ENCODE results near the gene SH3RF2. TPM values are rescaled to one million over a fixed set of nuclear protein-coding genes. Genes with fewer than 3 reads are reported as not detected.
A peak's percentile ranks its signal among the peaks of the same experiment; 100 is the strongest.

The SH3RF2 gene
- total and polyA plus RNA-seq, 4 donors: 3.1 to 12.9 (median 4.1) TPM

- Histone ChIP-seq H3K27me3 (ENCODE audit: control insufficient read depth in 1 of 2, insufficient read depth in 2 of 2, low read length in 1 of 2) (no peaks in the 10 kb centered on the region), H3K4me1 (ENCODE audit: control insufficient read depth in 1 of 2, insufficient read depth in 2 of 2, low read length in 2 of 2) (peaks cover 0 to 2% of the 10 kb centered on the region in 2 donors), H3K4me3 (ENCODE audit: low read length in 2 of 2) (no peak overlapping the region), H3K36me3 (ENCODE audit: control insufficient read depth in 1 of 2, insufficient read depth in 2 of 2, low read length in 1 of 2) (peaks cover 0 to 2% of the 10 kb centered on the region in 2 donors), H3K27ac (ENCODE audit: low read depth in 1 of 2, low read length in 2 of 2) (no peak overlapping the region), H3K9me3 (ENCODE audit: control insufficient read depth, low read length) (no peaks in the 10 kb centered on the region)
- intact Hi-C loops (cut with DNase I): no loop called here
- DNase-seq (no peak), ATAC-seq (ENCODE audit: low FRiP score) (no peak)
- WGBS, 2 donors: 23 to 59% methylated on average over 2 of the region's 2 CpGs
Measured at GRCh38 chr5:146020100-146020499, 83.7 kb downstream of the SH3RF2 start.

DNA sequence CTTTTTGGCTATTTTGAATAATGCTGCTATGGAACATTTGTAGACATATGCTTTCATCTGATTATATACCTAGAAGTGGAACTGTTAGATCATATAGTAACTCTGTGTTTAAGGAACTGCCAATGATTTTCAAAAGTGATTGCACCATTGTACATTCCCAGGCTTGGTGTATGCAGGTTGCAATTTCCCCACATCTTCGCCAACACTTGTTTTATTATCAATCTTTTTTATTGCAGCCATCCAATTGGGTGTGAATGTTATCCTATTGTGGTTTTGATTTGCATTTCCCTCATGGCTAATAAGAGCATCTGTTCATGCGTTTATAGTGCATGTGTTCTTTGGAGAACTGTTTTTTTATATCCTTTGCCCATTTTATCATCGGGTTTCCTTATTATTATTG lies 87.7 kb downstream of the SH3RF2 start:
- H3K36me3 ChIP-seq (ENCODE audit: control insufficient read depth in 1 of 2, insufficient read depth in 2 of 2, low read length in 1 of 2): peaks cover 0 to 2% of the 10 kb centered on the region in 2 donors
- no peaks in the 10 kb centered on the region for H3K9me3 ChIP-seq (ENCODE audit: control insufficient read depth, low read length)
- no peak overlapping the region for H3K4me3 ChIP-seq (ENCODE audit: low read length in 2 of 2)
- ATAC-seq (ENCODE audit: low FRiP score): no peak
- H3K4me1 ChIP-seq (ENCODE audit: control insufficient read depth in 1 of 2, insufficient read depth in 2 of 2, low read length in 2 of 2): peaks cover 0 to 4% of the 10 kb centered on the region in 2 donors
- no peak overlapping the region for H3K27ac ChIP-seq (ENCODE audit: low read depth in 1 of 2, low read length in 2 of 2)
- 93 to 95% methylated on average over 3 of the region's 3 CpGs for WGBS, 2 donors
- intact Hi-C loops (cut with DNase I): no loop called here
- H3K27me3 ChIP-seq (ENCODE audit: control insufficient read depth in 1 of 2, insufficient read depth in 2 of 2, low read length in 1 of 2): no peaks in the 10 kb centered on the region
- no peak for DNase-seq

DNA sequence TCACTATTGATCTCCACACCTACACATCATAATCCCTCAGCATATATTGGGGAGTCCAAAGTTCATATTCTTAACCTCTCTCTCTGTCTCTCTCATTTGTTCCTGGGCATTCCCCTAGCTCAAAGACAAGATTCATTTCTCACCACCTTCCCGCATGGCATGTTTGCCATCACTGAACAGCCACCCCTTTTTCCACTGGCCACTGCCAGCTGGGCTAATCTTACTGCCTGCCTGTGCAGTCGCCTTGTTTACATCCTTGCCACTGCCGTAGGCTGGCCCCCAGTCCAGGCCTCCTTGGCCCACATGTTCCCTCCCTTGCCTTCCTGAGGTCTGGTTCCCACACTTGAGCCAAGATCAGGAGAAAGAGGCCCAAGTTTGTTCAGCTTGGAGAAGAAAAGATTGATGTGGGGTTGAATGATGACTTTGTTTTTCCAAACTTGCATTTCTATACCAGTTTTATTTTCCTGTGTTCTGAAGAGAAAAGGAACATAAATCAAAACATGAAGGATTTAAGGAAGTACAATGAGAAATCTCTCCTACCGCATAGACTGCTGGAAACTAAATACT lies 88.8 kb downstream of the SH3RF2 start:
- H3K27ac ChIP-seq (ENCODE audit: low read depth in 1 of 2, low read length in 2 of 2): no peak overlapping the region
- peak; percentile 37 for ATAC-seq (ENCODE audit: low FRiP score)
- no peaks in the 10 kb centered on the region for H3K27me3 ChIP-seq (ENCODE audit: control insufficient read depth in 1 of 2, insufficient read depth in 2 of 2, low read length in 1 of 2)
- no peak overlapping the region for H3K4me3 ChIP-seq (ENCODE audit: low read length in 2 of 2)
- no peaks in the 10 kb centered on the region for H3K9me3 ChIP-seq (ENCODE audit: control insufficient read depth, low read length)
- DNase-seq: no peak
- intact Hi-C loops (cut with DNase I): no loop called here
- peaks cover 0 to 5% of the 10 kb centered on the region in 2 donors for H3K36me3 ChIP-seq (ENCODE audit: control insufficient read depth in 1 of 2, insufficient read depth in 2 of 2, low read length in 1 of 2)
- H3K4me1 ChIP-seq (ENCODE audit: control insufficient read depth in 1 of 2, insufficient read depth in 2 of 2, low read length in 2 of 2): peaks cover 0 to 4% of the 10 kb centered on the region in 2 donors
- 51 to 53% methylated on average over 4 of the region's 4 CpGs for WGBS, 2 donors

- WGBS, 2 donors: 41 to 45% methylated on average over 1 of the region's 1 CpG
- Histone ChIP-seq H3K27me3 (ENCODE audit: control insufficient read depth in 1 of 2, insufficient read depth in 2 of 2, low read length in 1 of 2) (no peaks in the 10 kb centered on the region), H3K36me3 (ENCODE audit: control insufficient read depth in 1 of 2, insufficient read depth in 2 of 2, low read length in 1 of 2) (peaks cover 0 to 5% of the 10 kb centered on the region in 2 donors), H3K27ac (ENCODE audit: low read depth in 1 of 2, low read length in 2 of 2) (no peak overlapping the region), H3K4me1 (ENCODE audit: control insufficient read depth in 1 of 2, insufficient read depth in 2 of 2, low read length in 2 of 2) (peaks cover 0 to 4% of the 10 kb centered on the region in 2 donors), H3K9me3 (ENCODE audit: control insufficient read depth, low read length) (no peaks in the 10 kb centered on the region), H3K4me3 (ENCODE audit: low read length in 2 of 2) (no peak overlapping the region)
- intact Hi-C loops (cut with DNase I): no loop called here
- DNase-seq (no peak), ATAC-seq (ENCODE audit: low FRiP score) (no peak)
Measured at GRCh38 chr5:146025681-146026080, 89.3 kb downstream of the SH3RF2 start.

- no peak for DNase-seq
- WGBS, 2 donors: 75 to 91% methylated on average over 8 of the region's 8 CpGs
- no peak overlapping the region for H3K4me3 ChIP-seq (ENCODE audit: low read length in 2 of 2)
Measured at GRCh38 chr5:146026307-146027010, 90.1 kb downstream of the SH3RF2 start.

GRCh38 chr5:146027751-146028150 lies 91.4 kb downstream of the SH3RF2 start:
- Histone ChIP-seq H3K4me3 (ENCODE audit: low read length in 2 of 2) (no peak overlapping the region), H3K27me3 (ENCODE audit: control insufficient read depth in 1 of 2, insufficient read depth in 2 of 2, low read length in 1 of 2) (no peaks in the 10 kb centered on the region), H3K9me3 (ENCODE audit: control insufficient read depth, low read length) (no peaks in the 10 kb centered on the region), H3K4me1 (ENCODE audit: control insufficient read depth in 1 of 2, insufficient read depth in 2 of 2, low read length in 2 of 2) (peaks cover 0 to 4% of the 10 kb centered on the region in 2 donors), H3K27ac (ENCODE audit: low read depth in 1 of 2, low read length in 2 of 2) (no peak overlapping the region), H3K36me3 (ENCODE audit: control insufficient read depth in 1 of 2, insufficient read depth in 2 of 2, low read length in 1 of 2) (peaks cover 0 to 5% of the 10 kb centered on the region in 2 donors)
- intact Hi-C loops (cut with DNase I): no loop called here
- WGBS, 2 donors: 84 to 88% methylated on average over 10 of the region's 10 CpGs
- no peak for ATAC-seq (ENCODE audit: low FRiP score)
- DNase-seq: no peak

More at GRCh38 chr5:146026307-146027010, 90.1 kb downstream of the SH3RF2 start:
- intact Hi-C loops (cut with DNase I): no loop called here
- ATAC-seq (ENCODE audit: low FRiP score): no peak
- Histone ChIP-seq H3K27me3 (ENCODE audit: control insufficient read depth in 1 of 2, insufficient read depth in 2 of 2, low read length in 1 of 2) (no peaks in the 10 kb centered on the region), H3K27ac (ENCODE audit: low read depth in 1 of 2, low read length in 2 of 2) (no peak overlapping the region), H3K4me1 (ENCODE audit: control insufficient read depth in 1 of 2, insufficient read depth in 2 of 2, low read length in 2 of 2) (peaks cover 0 to 4% of the 10 kb centered on the region in 2 donors), H3K9me3 (ENCODE audit: control insufficient read depth, low read length) (no peaks in the 10 kb centered on the region), H3K36me3 (ENCODE audit: control insufficient read depth in 1 of 2, insufficient read depth in 2 of 2, low read length in 1 of 2) (peaks cover 0 to 5% of the 10 kb centered on the region in 2 donors)

DNA sequence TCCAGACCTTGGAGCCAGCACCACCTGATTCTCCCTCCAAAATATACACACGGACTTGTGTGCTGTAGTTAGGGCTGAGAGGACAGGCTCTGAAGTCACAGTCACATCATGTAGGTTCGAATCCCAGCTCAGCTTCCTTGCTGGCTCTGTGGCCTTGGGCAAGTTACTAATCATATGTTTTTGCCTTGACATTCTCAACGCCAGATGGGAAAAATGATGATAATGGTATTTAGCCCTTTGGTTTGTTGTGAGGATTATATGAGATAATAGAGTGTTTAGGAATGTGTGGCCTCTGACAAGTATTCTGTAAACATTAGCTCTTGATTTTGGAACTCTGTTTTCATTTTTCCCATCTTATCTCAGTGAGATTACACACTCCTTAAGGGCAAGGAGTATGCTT lies 96.5 kb downstream of the SH3RF2 start:
- WGBS, 2 donors: 75 to 77% methylated on average over 3 of the region's 3 CpGs
- no peak for ATAC-seq (ENCODE audit: low FRiP score)

DNA sequence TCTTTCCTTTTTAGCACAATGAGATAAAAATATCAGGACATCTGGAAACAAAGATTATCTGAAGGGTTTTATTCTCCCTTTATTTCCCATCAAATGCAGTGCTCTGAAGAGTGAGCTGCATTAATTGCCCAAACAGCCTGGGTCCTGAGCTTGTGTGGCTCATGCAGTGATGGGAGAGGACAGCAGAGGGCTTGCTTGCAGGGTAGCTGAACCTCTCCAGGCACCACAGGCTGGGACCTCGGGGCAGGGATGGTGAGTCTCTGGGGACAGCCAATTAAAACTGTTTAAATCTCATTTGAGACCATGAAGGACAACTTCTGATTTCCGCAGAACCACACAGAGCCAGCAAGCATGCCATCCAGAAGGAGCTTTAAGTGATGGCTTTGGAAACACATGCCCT lies 97.7 kb downstream of the SH3RF2 start:
- no peaks in the 10 kb centered on the region for H3K4me1 ChIP-seq (ENCODE audit: control insufficient read depth in 1 of 2, insufficient read depth in 2 of 2, low read length in 2 of 2)
- no peak overlapping the region for H3K4me3 ChIP-seq (ENCODE audit: low read length in 2 of 2)
- intact Hi-C loops (cut with DNase I): loop anchor here in 1 of 2 donors (10.0 kb wide), 1 partner anchor 99 kb away; the partner anchor contains the start of gene SH3RF2
- peaks cover 0 to 2% of the 10 kb centered on the region in 2 donors for H3K36me3 ChIP-seq (ENCODE audit: control insufficient read depth in 1 of 2, insufficient read depth in 2 of 2, low read length in 1 of 2)
- DNase-seq (no peak), ATAC-seq (ENCODE audit: low FRiP score) (no peak)
- H3K27me3 ChIP-seq (ENCODE audit: control insufficient read depth in 1 of 2, insufficient read depth in 2 of 2, low read length in 1 of 2): no peaks in the 10 kb centered on the region
- H3K27ac ChIP-seq (ENCODE audit: low read depth in 1 of 2, low read length in 2 of 2): no peak overlapping the region
- peaks cover 1% of the 10 kb centered on the region for H3K9me3 ChIP-seq (ENCODE audit: control insufficient read depth, low read length)
- 69% methylated on average over 2 of the region's 2 CpGs for WGBS, 2 donors

More for the DNA sequence above, 96.5 kb downstream of the SH3RF2 start:
- H3K4me1 ChIP-seq (ENCODE audit: control insufficient read depth in 1 of 2, insufficient read depth in 2 of 2, low read length in 2 of 2): no peaks in the 10 kb centered on the region
- intact Hi-C loops (cut with DNase I): loop anchor here in 1 of 2 donors (10.0 kb wide), 1 partner anchor 98 kb away; the partner anchor contains the start of gene SH3RF2
- H3K4me3 ChIP-seq (ENCODE audit: low read length in 2 of 2): no peak overlapping the region
- no peak for DNase-seq
- peaks cover 1% of the 10 kb centered on the region for H3K9me3 ChIP-seq (ENCODE audit: control insufficient read depth, low read length)
- H3K27ac ChIP-seq (ENCODE audit: low read depth in 1 of 2, low read length in 2 of 2): no peak overlapping the region
- H3K36me3 ChIP-seq (ENCODE audit: control insufficient read depth in 1 of 2, insufficient read depth in 2 of 2, low read length in 1 of 2): peaks cover 0 to 3% of the 10 kb centered on the region in 2 donors
- no peaks in the 10 kb centered on the region for H3K27me3 ChIP-seq (ENCODE audit: control insufficient read depth in 1 of 2, insufficient read depth in 2 of 2, low read length in 1 of 2)

GRCh38 chr5:146034605-146035004 lies 98.2 kb downstream of the SH3RF2 start:
- Histone ChIP-seq H3K4me1 (ENCODE audit: control insufficient read depth in 1 of 2, insufficient read depth in 2 of 2, low read length in 2 of 2) (no peaks in the 10 kb centered on the region), H3K27me3 (ENCODE audit: control insufficient read depth in 1 of 2, insufficient read depth in 2 of 2, low read length in 1 of 2) (no peaks in the 10 kb centered on the region), H3K27ac (ENCODE audit: low read depth in 1 of 2, low read length in 2 of 2) (no peak overlapping the region), H3K36me3 (ENCODE audit: control insufficient read depth in 1 of 2, insufficient read depth in 2 of 2, low read length in 1 of 2) (no peaks in the 10 kb centered on the region), H3K4me3 (ENCODE audit: low read length in 2 of 2) (no peak overlapping the region), H3K9me3 (ENCODE audit: control insufficient read depth, low read length) (peaks cover 1% of the 10 kb centered on the region)
- intact Hi-C loops (cut with DNase I): loop anchor here in 1 of 2 donors (10.0 kb wide), 1 partner anchor 100 kb away; the partner anchor contains the start of gene SH3RF2
- ATAC-seq (ENCODE audit: low FRiP score): no peak
- no peak for DNase-seq
- 72 to 94% methylated on average over 4 of the region's 4 CpGs for WGBS, 2 donors
